ENCODE results near the gene SIRPA.

Gene SIRPA

GRCh38 chr20:1853473-1853872, 41.7 kb upstream of the SIRPA start:
- no peak overlapping the region for H3K27ac ChIP-seq
- TF ChIP-seq CTCF (conservative IDR thresholded peaks at IDR 0.05): no peak
- TF ChIP-seq ZFX (IDR thresholded peaks at IDR 0.05): no peak

GRCh38 chr20:1854246-1854645, 41.0 kb upstream of the SIRPA start:
- no peak overlapping the region for H3K27ac ChIP-seq
- TF ChIP-seq CTCF (conservative IDR thresholded peaks at IDR 0.05): no peak
- TF ChIP-seq ZFX (IDR thresholded peaks at IDR 0.05): no peak

GRCh38 chr20:1855109-1855508, 40.1 kb upstream of the SIRPA start:
- H3K27ac ChIP-seq: no peak overlapping the region
- TF ChIP-seq CTCF (conservative IDR thresholded peaks at IDR 0.05) (no peak), ZFX (IDR thresholded peaks at IDR 0.05) (no peak)

- TF ChIP-seq ZFX (IDR thresholded peaks at IDR 0.05): no peak
- no peak overlapping the region for H3K27ac ChIP-seq
Observed at GRCh38 chr20:1855690-1856089, 39.5 kb upstream of the SIRPA start.

- H3K27ac ChIP-seq: no peak overlapping the region
- no peak for TF ChIP-seq ZFX (IDR thresholded peaks at IDR 0.05)
- TF ChIP-seq CTCF (conservative IDR thresholded peaks at IDR 0.05): no peak
Observed at GRCh38 chr20:1856424-1856823, 38.8 kb upstream of the SIRPA start.

- TF ChIP-seq ZFX (IDR thresholded peaks at IDR 0.05): no peak
- TF ChIP-seq CTCF (conservative IDR thresholded peaks at IDR 0.05): no peak
- H3K27ac ChIP-seq: no peak overlapping the region
Observed at GRCh38 chr20:1857466-1857865, 37.7 kb upstream of the SIRPA start.

GRCh38 chr20:1858871-1859270, 36.3 kb upstream of the SIRPA start:
- no peak overlapping the region for H3K27ac ChIP-seq
- TF ChIP-seq CTCF (conservative IDR thresholded peaks at IDR 0.05) (no peak), ZFX (IDR thresholded peaks at IDR 0.05) (no peak)

GRCh38 chr20:1860446-1860845, 34.8 kb upstream of the SIRPA start:
- no peak overlapping the region for H3K27ac ChIP-seq
- TF ChIP-seq CTCF (conservative IDR thresholded peaks at IDR 0.05): no peak
- TF ChIP-seq ZFX (IDR thresholded peaks at IDR 0.05): no peak

Data from C4-2B (cell line).